Activated CD8-positive, alpha-beta memory T cell treated with anti-CD3 and anti-CD28 coated beads, Interleukin-2, amount 50 U/mL, for 1 hour (primary cell): ENCODE measurements around the gene GAPDH.
"Not testable (repeated sequence)": the region's sequence is repeated elsewhere in the genome, so short reads cannot be mapped to it uniquely, and the experiment has no call there.

Experiments
- DNase-seq: peaks from one replicate; pipeline ENCODE4 v3.0.0-alpha.2; 2020; ENCODE audit errors: extremely low read depth

GAPDH gene

GRCh38 chr12:6546016-6546415 lies 11.7 kb downstream of the GAPDH start:
- DNase-seq, result no peak

- DNase-seq, result no peak
Measured at GRCh38 chr12:6547566-6547965, 13.2 kb downstream of the GAPDH start.

- no peak for DNase-seq
Measured at GRCh38 chr12:6547987-6548386, 13.7 kb downstream of the GAPDH start.

GRCh38 chr12:6548556-6548955 lies 14.2 kb downstream of the GAPDH start:
- DNase-seq, result no peak

- DNase-seq, result no peak
Measured at GRCh38 chr12:6548966-6549683, 14.8 kb downstream of the GAPDH start.

GRCh38 chr12:6549684-6550151 lies 15.4 kb downstream of the GAPDH start:
- DNase-seq, result no peak

- DNase-seq, result no peak
Measured at GRCh38 chr12:6550294-6551062, 16.2 kb downstream of the GAPDH start.

GRCh38 chr12:6551063-6551461 lies 16.7 kb downstream of the GAPDH start:
- no peak for DNase-seq

- no peak for DNase-seq
Measured at GRCh38 chr12:6551496-6552139, 17.3 kb downstream of the GAPDH start.

- no peak for DNase-seq
Measured at GRCh38 chr12:6552140-6552551, 17.8 kb downstream of the GAPDH start.

- no peak for DNase-seq
Measured at GRCh38 chr12:6553051-6553868, 18.9 kb downstream of the GAPDH start.

- DNase-seq, result no peak
Measured at GRCh38 chr12:6554168-6555017, 20.1 kb downstream of the GAPDH start.

GRCh38 chr12:6555018-6555691 lies 20.8 kb downstream of the GAPDH start:
- DNase-seq, result no peak

GRCh38 chr12:6556496-6556817 lies 22.1 kb downstream of the GAPDH start:
- DNase-seq, result not testable (repeated sequence)

GRCh38 chr12:6556857-6557256 lies 22.5 kb downstream of the GAPDH start:
- no peak for DNase-seq

- not testable (repeated sequence) for DNase-seq
Measured at GRCh38 chr12:6558014-6558760, 23.9 kb downstream of the GAPDH start.

- DNase-seq, result no peak
Measured at GRCh38 chr12:6559500-6559899, 25.2 kb downstream of the GAPDH start.

GRCh38 chr12:6560501-6561205 lies 26.3 kb downstream of the GAPDH start:
- no peak for DNase-seq

- no peak for DNase-seq
Measured at GRCh38 chr12:6562881-6563280, 28.6 kb downstream of the GAPDH start.
